HepG2 (cell line): ENCODE measurements around the gene FRMD4A. TPM values are rescaled to one million over a fixed set of nuclear protein-coding genes. Genes with fewer than 3 reads are reported as not detected.

ENCODE experiments used
- ATAC-seq: fragments of 200-7000 bp; cut with Tn5 transposase; 3 replicates; pipeline ENCODE4 v1.9.1; 2020; ENCODE audit warnings: mild to moderate bottlenecking, moderate library complexity
- BruUV-seq: library from RNA; stranded (reverse); fragments of 400-500 nt; replicated peaks from 2 replicates; lab custom pipeline; 2021; lab: Mats Ljungman, UMichigan
- CTCF ChIA-PET: fragments of 300-600 bp; formaldehyde crosslinking; extraction: SDS; loops from one replicate; lab custom pipeline; 2021; ENCODE audit warnings: low total read pairs, inconsistent platforms, low intra/inter-chr PET ratio; lab: Yijun Ruan, JAX
- POLR2A ChIA-PET: fragments of 350-600 bp; sonication (Branson Sonifier 250); formaldehyde crosslinking; loops from one replicate; lab custom pipeline; 2020; ENCODE audit warnings: antibody characterized with exemption, inconsistent platforms; lab: Yijun Ruan, JAX
- DNase-seq: peaks from one replicate; pipeline ENCODE4 v3.0.0-alpha.2; 2015; ENCODE audit warnings: low spot score
- FAIRE-seq: peaks from 3 replicates; lab custom pipeline; 2011; peaks lifted over from hg19 to GRCh38; lab: Jason Lieb, UNC
- H2AFZ ChIP-seq: one replicate; pipeline ENCODE4 v1.6.1; 2011; ENCODE audit warnings: low read length, inconsistent platforms
- H3K27ac ChIP-seq: fragments of 300-600 bp; 3 replicates; pipeline ENCODE4 v1.8.0; 2011; ENCODE audit warnings: mixed run types, mild to moderate bottlenecking, mixed read lengths, low read length, inconsistent platforms; ENCODE audit not compliant: insufficient read depth; ENCODE audit errors: extremely low read length
- H3K27me3 ChIP-seq, 2 experiments: fragments of 200-600 bp in 1 of 2; 2 replicates in 1 of 2; 3 replicates in 1 of 2; pipeline versions ENCODE4 v1.6.0 to v1.8.0; 2011; ENCODE audit warnings: low read length in 2 of 2, mild to moderate bottlenecking in 2 of 2, moderate library complexity in 2 of 2, inconsistent platforms in 1 of 2; ENCODE audit not compliant: insufficient read depth in 2 of 2, control insufficient read depth in 1 of 2
- H3K36me3 ChIP-seq, 2 experiments: fragments of 200-600 bp in 1 of 2; replicated peaks in 1 of 2; 2 replicates in 1 of 2; 3 replicates in 1 of 2; pipeline versions ENCODE4 v1.5.1 to v1.8.0; 2011; ENCODE audit warnings: low read length in 2 of 2, inconsistent platforms in 1 of 2; ENCODE audit not compliant: insufficient read depth in 2 of 2, control insufficient read depth in 1 of 2
- H3K4me1 ChIP-seq: 2 replicates; pipeline ENCODE4 v1.5.1; 2012; ENCODE audit warnings: low read length, inconsistent platforms; ENCODE audit not compliant: insufficient read depth
- H3K4me2 ChIP-seq: 2 replicates; pipeline ENCODE4 v1.6.0; 2011; ENCODE audit warnings: low read depth, low read length, inconsistent platforms
- H3K4me3 ChIP-seq, 3 experiments: fragments of 200-600 bp in 1 of 3; sonication (generic), shearing (Covaris generic) in 1 of 3; replicated peaks in 1 of 3; 2 replicates each; pipeline ENCODE4 v1.5.1; 2011 to 2016; ENCODE audit warnings: low read length in 3 of 3, inconsistent platforms in 2 of 3, low read depth in 2 of 3, mild to moderate bottlenecking in 2 of 3, control low read depth in 1 of 3, mixed read lengths in 1 of 3; ENCODE audit not compliant: insufficient read depth in 1 of 3
- H3K79me2 ChIP-seq: one replicate; pipeline ENCODE4 v1.6.1; 2011; ENCODE audit warnings: low read length, inconsistent platforms; ENCODE audit not compliant: insufficient read depth
- H3K9ac ChIP-seq: 2 replicates; pipeline ENCODE4 v1.6.0; 2011; ENCODE audit warnings: mild to moderate bottlenecking, low read depth, low read length, inconsistent platforms; ENCODE audit not compliant: insufficient read depth
- H3K9me3 ChIP-seq: 2 replicates; pipeline ENCODE4 v1.5.1; 2012; ENCODE audit warnings: mild to moderate bottlenecking, low read length
- H4K20me1 ChIP-seq: 2 replicates; pipeline ENCODE4 v1.6.0; 2011; ENCODE audit warnings: inconsistent platforms, mild to moderate bottlenecking, low read length, moderate library complexity; ENCODE audit not compliant: insufficient read depth
- ARNTL ChIP-seq: sonication (generic); formaldehyde crosslinking; IDR thresholded peaks from 2 replicates; pipeline ENCODE4 v1.4.0; 2020; ENCODE audit warnings: mild to moderate bottlenecking, missing genetic modification reagents
- CEBPZ ChIP-seq: IDR thresholded peaks from 2 replicates; pipeline ENCODE4 v1.6.1; 2012; ENCODE audit warnings: low read length, improper control_type of control experiment
- CSRNP2 ChIP-seq: sonication (generic); formaldehyde crosslinking; conservative IDR thresholded peaks from 2 replicates; pipeline ENCODE4 v1.8.0; 2022; ENCODE audit warnings: low read depth, missing genetic modification reagents
- ELF1 ChIP-seq: sonication (generic); formaldehyde crosslinking; IDR thresholded peaks from 2 replicates; pipeline ENCODE4 v1.4.0; 2020; ENCODE audit warnings: missing genetic modification reagents
- FOXK1 ChIP-seq: sonication (generic); formaldehyde crosslinking; IDR thresholded peaks from 2 replicates; pipeline ENCODE4 v1.4.0; 2020; ENCODE audit warnings: low read depth, missing genetic modification reagents, borderline replicate concordance
- MED8 ChIP-seq: sonication (generic); formaldehyde crosslinking; IDR thresholded peaks from 2 replicates; pipeline ENCODE4 v1.8.1; 2023; ENCODE audit warnings: mild to moderate bottlenecking, missing genetic modification reagents; ENCODE audit not compliant: insufficient replicate concordance
- MTA1 ChIP-seq: sonication (generic); formaldehyde crosslinking; IDR thresholded peaks from 2 replicates; pipeline ENCODE4 v1.4.0; 2020; ENCODE audit warnings: missing genetic modification reagents, mild to moderate bottlenecking, borderline replicate concordance
- MXD1 ChIP-seq: sonication (generic); formaldehyde crosslinking; IDR thresholded peaks from 2 replicates; pipeline ENCODE4 v1.4.0; 2020; ENCODE audit warnings: mild to moderate bottlenecking, missing genetic modification reagents
- RFX5 ChIP-seq: IDR thresholded peaks from 2 replicates; pipeline ENCODE4 v1.6.1; 2011; ENCODE audit warnings: low read depth, low read length, improper control_type of control experiment
- SOX13 ChIP-seq, 3 experiments: fragments of 450-650 bp in 1 of 3; sonication (generic) in 1 of 3; formaldehyde crosslinking in 1 of 3; IDR thresholded peaks in 2 of 3; conservative IDR thresholded peaks in 1 of 3; 2 replicates each; pipeline versions ENCODE4 v1.5.0 to v1.6.1; 2016 to 2020; ENCODE audit warnings: antibody characterized with exemption in 1 of 3, mild to moderate bottlenecking in 1 of 3, missing compliant biosample characterization in 1 of 3, missing genetic modification reagents in 1 of 3, moderate library complexity in 1 of 3
- SP140L ChIP-seq: sonication (generic); formaldehyde crosslinking; IDR thresholded peaks from 2 replicates; pipeline ENCODE4 v1.4.0; 2020; ENCODE audit warnings: missing genetic modification reagents, borderline replicate concordance
- ZBTB33 ChIP-seq: sonication (generic); formaldehyde crosslinking; IDR thresholded peaks from 2 replicates; pipeline ENCODE4 v1.4.0; 2020; ENCODE audit warnings: missing genetic modification reagents
- ZNF20 ChIP-seq: sonication (generic); formaldehyde crosslinking; IDR thresholded peaks from 2 replicates; pipeline ENCODE4 v1.4.0; 2020; ENCODE audit warnings: mild to moderate bottlenecking, moderate library complexity, missing genetic modification reagents
- ZNF205 ChIP-seq: IDR thresholded peaks from 2 replicates; pipeline ENCODE4 v1.6.1; 2018; ENCODE audit warnings: missing biosample characterization, missing genetic modification reagents
- ZNF737 ChIP-seq: sonication (generic); formaldehyde crosslinking; IDR thresholded peaks from 2 replicates; pipeline ENCODE4 v1.5.0; 2020; ENCODE audit warnings: missing genetic modification reagents, mild to moderate bottlenecking, borderline replicate concordance
- ZNF746 ChIP-seq: sonication (generic); formaldehyde crosslinking; IDR thresholded peaks from 2 replicates; pipeline ENCODE4 v1.8.0; 2022; ENCODE audit warnings: mild to moderate bottlenecking, missing genetic modification reagents
- WGBS: methylation state at CpG from one replicate; pipeline ENCODE4 v1.1.6; 2017; ENCODE audit warnings: low lambda C conversion rate; 5-methylcytosine and 5-hydroxymethylcytosine counted together
- in situ Hi-C: cut with HindIII; loops from 2 replicates; pipeline ENCODE4 v1.10.0; 2017; ENCODE audit warnings: low pct_unique_long_range_greater_than_20kb; ENCODE audit not compliant: extremely low pct_ligation_motif_present
- intact Hi-C: fragments of 100-400 bp; cut with micrococcal nuclease; formaldehyde crosslinking; loops from one replicate; pipeline ENCODE4 v1.10.0; 2022; ENCODE audit not compliant: unreplicated experiment
- polyA plus RNA-seq, 8 experiments: library from polyadenylated mRNA; depleted of rRNA in 3 of 8; stranded (reverse) in 7 of 8; unstranded in 1 of 8; fragments of >200 nt; fragmentation: Illumina TruSeq in 4 of 8; extraction: Trizol in 4 of 8; gene quantifications; 2 replicates each; pipeline versions ENCODE4 v1.2.1 to v1.2.3, GENCODE V29; 2011 to 2016; ENCODE audit warnings: low read depth in 4 of 8, missing spikeins in 1 of 8, mixed read lengths in 1 of 8; ENCODE audit not compliant: insufficient read depth in 1 of 8
- total RNA-seq, 5 experiments: library from RNA; depleted of rRNA; stranded (reverse); fragments of >200 nt; fragmentation: Illumina TruSeq; extraction: Trizol; gene quantifications; 2 replicates each; pipeline ENCODE4 v1.2.3, GENCODE V29; 2016; ENCODE audit warnings: low read depth in 1 of 5

The FRMD4A gene
- total and polyA plus RNA-seq, 2 of the 13 experiments (the other 11 are each of a cell fraction or from before 2014, with no cell fraction given) = 0.09 to 0.26 TPM

- TF ChIP-seq MTA1 (CRISPR knock-in tag) = no peak
- no peak for TF ChIP-seq ARNTL (CRISPR knock-in tag)
- no peak for TF ChIP-seq ZNF205 (CRISPR knock-in tag)
Observed at GRCh38 chr10:13699216-13699615, 631.5 kb downstream of the FRMD4A start (continued).

GRCh38 chr10:13698217-13698616, 632.5 kb downstream of the FRMD4A start:
- Histone ChIP-seq H3K27ac (no peak overlapping the region), H3K4me1 (peaks cover 7% of the 10 kb centered on the region; the same call in 1 of the 2 replicates), H3K9ac (no peak overlapping the region), H3K9me3 (no peaks in the 10 kb centered on the region), H3K27me3 (no peaks in the 10 kb centered on the region), H3K4me2 (no peak overlapping the region), H2AFZ (no peak overlapping the region), H3K36me3 (no peaks in the 10 kb centered on the region), H3K79me2 (no peaks in the 10 kb centered on the region), H3K4me3 (no peak overlapping the region), H4K20me1 (no peaks in the 10 kb centered on the region)
- no TSS peak for BruUV-seq
- 65% methylated on average over 6 of the region's 6 CpGs for WGBS
- ATAC-seq = no peak
- ChIA-PET POLR2A (no interaction called here), CTCF (no interaction called here)
- FAIRE-seq = no peak
- intact Hi-C loops (no loop called here), in situ Hi-C loops (no loop called here)
- DNase-seq = no peak
- TF ChIP-seq SOX13 (IDR thresholded peaks at IDR 0.05) (no peak), SOX13 (CRISPR knock-in tag; conservative IDR thresholded peaks at IDR 0.05 in 1 of 2, IDR thresholded peaks at IDR 0.05 in 1 of 2) (no peak), RFX5 (no peak), ELF1 (no peak), ZBTB33 (CRISPR knock-in tag) (no peak), MXD1 (no peak), ZNF20 (CRISPR knock-in tag) (no peak), CEBPZ (no peak), ZNF746 (CRISPR knock-in tag) (no peak), FOXK1 (no peak), MED8 (no peak), CSRNP2 (CRISPR knock-in tag) (no peak), SP140L (no peak), ZNF737 (no peak)
